Hematopoietic multipotent progenitor cell treated with erythropoietin and hydrocortisone succinate and interleukin-3 and kit ligand, for 8 days (in vitro differentiated cells): ENCODE data around the gene GLA.

Experiments
- DNase-seq: peaks from one replicate; pipeline ENCODE4 v3.0.0-alpha.2; 2015

The GLA gene

GRCh38 chrX:101395789-101396188, 11.9 kb downstream of the GLA start:
- DNase-seq: no peak

DNA sequence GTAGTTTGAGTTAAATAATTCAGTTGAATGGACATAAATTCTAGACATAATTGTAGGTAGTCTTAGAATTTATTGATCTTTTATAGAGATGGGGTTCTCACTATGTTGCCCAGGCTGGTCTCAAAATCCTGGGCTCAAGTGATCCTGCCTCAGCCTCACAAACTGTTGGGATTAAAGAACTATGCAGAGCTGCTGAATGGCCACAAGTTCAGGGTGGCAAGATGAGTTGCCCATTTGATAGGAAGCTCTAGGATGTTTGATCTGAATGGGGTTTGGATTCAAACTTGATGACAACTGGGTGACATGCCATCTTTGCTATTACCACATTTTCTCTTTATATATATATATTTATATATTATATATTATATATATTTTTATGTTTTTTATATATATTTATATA, 13.4 kb downstream of the GLA start:
- DNase-seq: no peak

DNA sequence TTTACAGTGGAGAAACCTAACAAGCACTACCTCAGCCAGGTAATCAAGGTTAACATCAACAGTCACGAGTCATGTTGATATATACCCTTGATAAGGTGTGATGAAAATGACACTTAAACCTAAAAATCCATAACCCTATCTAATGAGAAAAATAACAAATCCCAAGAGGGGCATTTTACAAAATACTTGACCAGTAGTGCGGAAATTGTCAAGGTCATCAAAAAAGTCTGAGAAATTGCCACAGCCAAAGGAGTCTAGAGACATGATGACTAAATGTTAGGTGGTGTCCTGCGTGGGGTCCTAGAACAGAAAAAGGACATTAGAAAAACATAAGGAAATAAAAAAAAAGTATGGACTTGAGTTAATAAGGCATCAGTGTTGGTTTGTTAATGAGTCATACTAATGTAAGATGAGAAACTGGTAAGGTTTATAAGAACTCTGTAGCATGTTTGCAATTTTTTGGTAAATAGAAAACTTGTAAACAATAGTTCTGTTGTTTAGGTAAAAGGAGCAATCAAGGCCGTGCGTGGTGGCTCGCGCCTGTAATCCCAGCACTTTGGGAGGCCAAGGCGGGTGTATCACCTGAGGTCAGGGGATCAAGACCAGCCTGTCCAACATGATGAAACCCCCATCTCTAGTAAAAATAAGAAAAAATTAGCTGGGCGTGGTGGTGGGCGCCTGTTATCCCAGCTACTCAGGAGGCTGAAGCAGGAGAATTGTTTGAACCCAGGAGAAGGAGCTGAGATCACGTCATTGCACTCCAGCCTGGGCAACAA, 14.0 kb downstream of the GLA start:
- no peak for DNase-seq

- no peak for DNase-seq
These were observed 15.9 kb downstream of the GLA start for GRCh38 chrX:101391831-101392230.

- DNase-seq: peak; percentile 96
These were observed 16.8 kb downstream of the GLA start, which contains the start of gene RPL36A for GRCh38 chrX:101390664-101391525. RPL36A (plus strand) TSS chrX:101391011; CDS start chrX:101391044, 33 bp downstream.

GRCh38 chrX:101388604-101389003, 19.1 kb downstream of the GLA start:
- no peak for DNase-seq

- DNase-seq: no peak
These were observed 21.2 kb downstream of the GLA start for GRCh38 chrX:101386542-101386885.

GRCh38 chrX:101385795-101386541, 21.8 kb downstream of the GLA start, which contains the start of gene BTK:
BTK (minus strand) TSS chrX:101386191; CDS start chrX:101375284, 10,907 bp downstream.
- peak; percentile 86 for DNase-seq

DNA sequence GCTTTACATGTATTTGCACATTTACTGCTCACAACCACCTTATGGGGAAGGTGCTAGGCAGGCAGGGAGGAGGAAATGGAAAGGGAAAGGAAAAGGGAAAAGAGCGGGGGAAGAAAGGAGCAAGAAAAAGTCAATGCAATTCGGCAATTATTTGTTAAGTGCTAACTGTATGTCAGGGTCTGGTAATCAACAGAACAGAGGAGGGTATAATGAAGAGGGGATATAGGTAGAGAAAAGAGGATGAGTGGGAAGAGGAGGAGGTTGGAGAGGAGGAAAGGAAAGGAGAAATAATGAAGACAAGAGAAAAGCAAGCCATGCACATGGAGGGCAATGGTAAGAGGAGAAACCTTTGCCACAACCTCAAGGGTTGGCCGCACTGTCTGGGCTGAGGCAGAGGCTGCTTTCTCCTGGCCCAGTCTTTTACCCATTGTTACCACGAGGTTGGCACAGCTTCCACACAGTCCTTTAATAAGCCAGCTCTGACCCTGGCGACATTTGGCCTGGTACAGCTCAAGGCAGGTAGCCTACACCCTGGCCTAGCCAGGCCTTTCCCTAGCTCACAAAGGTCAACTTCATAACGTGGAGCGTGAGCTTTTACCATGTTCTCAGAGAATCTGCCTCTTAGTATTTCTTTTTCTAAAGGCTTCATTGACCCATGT, 22.6 kb downstream of the GLA start:
- DNase-seq: no peak

GRCh38 chrX:101383679-101384205, 24.0 kb downstream of the GLA start:
- no peak for DNase-seq

GRCh38 chrX:101377547-101377946, 30.2 kb downstream of the GLA start:
- no peak for DNase-seq

DNA sequence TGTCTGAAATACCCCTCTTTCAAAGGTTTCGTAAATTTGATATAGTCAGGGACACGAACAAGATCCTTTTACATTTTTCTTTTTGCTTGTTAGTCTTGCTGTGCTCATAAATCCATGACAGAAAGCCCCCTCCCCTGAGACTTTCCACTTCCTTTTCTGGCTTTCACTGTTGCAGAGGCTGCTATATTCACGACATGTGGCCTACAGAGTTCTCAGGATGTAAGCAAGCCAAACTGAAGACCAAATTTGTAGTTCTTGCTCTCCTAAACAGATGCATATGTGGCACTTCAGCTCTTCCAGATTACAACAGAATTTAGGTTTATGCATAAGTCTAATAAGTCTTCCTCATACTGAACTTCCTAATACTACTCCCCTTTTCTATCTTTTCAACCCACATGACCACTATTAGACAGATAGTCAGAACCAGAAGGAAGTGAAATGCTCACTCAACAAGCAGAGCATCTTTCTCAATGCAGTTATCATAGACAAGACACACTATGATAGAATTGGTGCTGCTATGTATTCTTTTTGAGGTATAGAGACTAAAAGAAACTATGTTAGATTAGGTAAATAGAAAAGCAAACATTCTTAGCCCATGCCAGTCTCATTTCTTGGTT, 36.7 kb downstream of the GLA start:
- DNase-seq: no peak

- no peak for DNase-seq
These were observed 38.0 kb downstream of the GLA start for GRCh38 chrX:101369687-101370086.

GRCh38 chrX:101368800-101369199, 38.9 kb downstream of the GLA start:
- no peak for DNase-seq

DNA sequence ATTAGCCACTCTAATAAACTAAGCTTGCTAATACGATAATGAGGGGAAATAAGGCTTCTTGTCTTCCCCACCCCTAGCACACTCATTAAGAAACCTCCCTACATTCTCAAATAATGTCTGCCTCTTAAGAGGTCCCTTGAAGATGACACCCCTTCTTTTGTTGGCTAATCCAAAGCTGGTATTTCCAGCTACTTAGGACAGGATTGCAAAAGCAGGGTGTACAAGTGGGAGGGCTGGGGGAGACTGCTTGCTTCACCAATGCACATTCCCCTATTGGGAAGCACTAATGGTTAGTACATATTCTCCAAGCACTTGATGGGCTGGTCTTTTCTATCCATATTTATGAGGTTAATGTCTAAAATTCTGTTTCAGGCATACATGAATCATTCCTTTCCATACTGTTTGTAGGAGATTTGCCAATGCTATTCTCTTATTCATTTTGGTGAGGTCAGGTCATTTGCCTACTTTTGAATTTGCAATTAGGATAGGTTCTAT, 42.4 kb downstream of the GLA start:
- no peak for DNase-seq

DNA sequence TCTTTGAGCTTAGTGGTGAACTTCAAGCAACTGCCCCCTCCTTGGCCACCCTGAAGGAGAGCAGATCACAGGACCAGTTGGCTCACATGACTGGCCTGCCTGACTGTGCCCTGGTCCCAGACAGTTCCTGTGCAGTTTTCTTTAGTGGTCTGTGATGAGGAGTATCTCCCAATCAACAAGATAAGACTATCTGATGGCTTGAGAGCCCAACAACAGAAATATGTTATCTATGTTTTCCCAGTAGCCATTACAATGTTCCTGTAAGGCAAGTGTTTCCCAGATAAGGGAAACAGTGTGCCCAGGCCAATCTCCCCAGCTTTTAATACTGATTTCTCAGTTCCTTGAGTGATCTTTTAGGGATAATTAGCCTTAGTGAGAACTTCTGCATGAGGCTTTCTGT, 45.0 kb downstream of the GLA start:
- DNase-seq: peak; percentile 45

DNA sequence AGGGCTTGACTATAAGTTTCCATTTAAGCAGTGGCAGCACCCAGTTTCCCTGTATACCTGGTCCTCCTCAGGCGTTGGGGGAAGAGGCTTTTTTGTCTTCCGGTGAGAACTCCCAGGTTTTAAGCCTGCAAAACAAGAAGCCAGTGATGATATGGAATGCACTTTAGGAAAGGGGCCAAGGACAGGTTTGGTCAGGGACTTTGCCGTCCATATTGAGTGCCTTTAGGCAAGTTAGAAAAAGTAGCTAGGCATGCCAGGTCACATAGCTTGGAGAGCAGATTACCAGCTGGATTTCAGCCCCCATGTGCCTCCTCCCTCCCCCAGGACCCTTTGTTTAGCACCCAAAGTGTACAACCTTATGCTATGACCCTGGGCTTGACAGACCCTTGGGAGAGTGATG, 45.6 kb downstream of the GLA start:
- DNase-seq: no peak

- peak; percentile 93 for DNase-seq
These were observed 47.3 kb downstream of the GLA start for GRCh38 chrX:101360390-101360789.

DNA sequence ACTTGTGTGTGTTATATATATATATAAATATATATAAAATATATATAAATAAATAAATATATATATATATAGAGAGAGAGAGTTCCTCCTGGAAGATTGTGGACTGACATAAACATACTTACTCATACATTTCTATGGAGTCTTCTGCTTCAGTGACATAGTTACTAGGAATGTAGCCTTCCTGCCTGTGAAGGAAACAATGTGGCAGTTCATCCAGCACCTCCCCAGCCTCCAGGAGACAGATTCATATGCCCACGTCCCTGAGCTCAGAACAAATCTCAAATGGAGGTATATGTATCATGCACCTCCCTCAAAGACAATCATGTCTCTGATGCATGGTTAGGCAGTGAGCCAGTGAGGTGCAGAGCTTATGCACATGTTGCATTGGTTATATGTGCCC, 47.8 kb downstream of the GLA start:
- DNase-seq: no peak

DNA sequence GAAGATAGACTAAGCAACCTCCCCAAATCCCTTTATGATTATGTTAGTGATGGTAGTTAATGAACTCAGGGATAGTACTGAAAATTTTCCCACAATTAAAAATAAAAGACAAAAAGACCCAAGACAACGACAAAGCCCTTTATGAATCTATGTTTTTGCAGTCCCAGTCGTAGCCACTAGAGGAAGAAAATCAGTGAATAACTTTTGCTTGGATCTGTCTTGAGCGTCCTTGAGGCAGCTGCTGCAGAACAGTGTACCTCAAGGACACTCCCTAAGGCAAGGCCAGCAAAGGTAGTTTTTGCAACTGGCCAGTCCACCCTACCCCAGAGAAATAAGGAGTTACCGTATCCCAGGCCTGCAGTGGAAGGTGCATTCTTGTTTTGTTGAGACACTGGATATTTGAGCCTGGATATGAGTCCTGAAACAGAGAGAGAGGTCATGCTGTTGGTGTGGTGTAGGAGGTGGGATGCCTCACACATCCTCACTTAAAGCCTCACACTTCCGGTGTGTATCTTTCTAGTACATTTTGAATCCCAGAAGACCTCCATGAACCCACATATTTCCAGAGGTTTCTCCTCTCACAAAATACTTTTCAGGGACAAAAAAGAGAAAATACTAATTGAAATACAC, 50.4 kb downstream of the GLA start:
- DNase-seq: peak; percentile 61

DNA sequence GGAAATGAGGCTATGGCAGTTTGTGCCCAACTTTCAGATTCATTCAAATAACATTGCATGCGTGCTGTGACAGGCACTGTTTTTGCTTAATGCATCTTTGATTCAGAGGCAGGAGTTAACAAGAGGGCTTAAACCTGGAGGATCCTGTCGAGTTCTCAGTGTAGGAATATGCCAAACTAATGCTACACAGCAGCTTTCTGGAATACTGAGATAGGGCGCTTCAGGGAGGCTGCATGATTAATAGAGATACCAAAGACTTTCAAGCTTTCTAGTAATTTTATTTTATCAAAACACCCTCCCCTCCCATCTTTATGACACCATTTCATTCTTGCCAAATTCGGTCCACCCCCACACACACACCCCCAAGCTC, 58.5 kb downstream of the GLA start:
- peak; percentile 61 for DNase-seq
